Adrenal gland (tissue), 12 donors: ENCODE results near the gene ABHD4. TPM values are rescaled to one million over a fixed set of nuclear protein-coding genes. Genes with fewer than 3 reads are reported as not detected.
"Not testable (repeated sequence)": the region's sequence is repeated elsewhere in the genome, so short reads cannot be mapped to it uniquely, and the experiment has no call there.

Source experiments
- DNase-seq, 7 donors: peaks; one replicate each; pipeline ENCODE4 v3.0.0-alpha.2; 2019 to 2020
- H3K27ac ChIP-seq, 5 donors: fragments of 200-600 bp; sonication (generic) in 4 of 5; 1 replicate in 3 of 5; 2 replicates in 2 of 5; pipeline versions ENCODE4 v1.5.1 to v1.8.0; 2016 to 2020; ENCODE audit warnings: mild to moderate bottlenecking in 1 of 5
- H3K27me3 ChIP-seq: fragments of 200-600 bp; 2 replicates; pipeline ENCODE4 v1.8.0; 2021
- H3K36me3 ChIP-seq, 2 donors: fragments of 200-600 bp; replicated peaks in 1 of 2; 1 replicate in 1 of 2; 2 replicates in 1 of 2; pipeline versions ENCODE4 v1.5.1 to v1.8.0; 2018 to 2022
- H3K4me1 ChIP-seq, 2 donors: fragments of 200-600 bp; replicated peaks in 1 of 2; 1 replicate in 1 of 2; 2 replicates in 1 of 2; pipeline versions ENCODE4 v1.5.1 to v1.8.0; 2018 to 2021
- H3K4me3 ChIP-seq, 4 donors: fragments of 200-600 bp; sonication (generic) in 3 of 4; one replicate each; pipeline ENCODE4 v1.5.1; 2016 to 2018
- H3K9me3 ChIP-seq, 3 donors: fragments of 200-600 bp; sonication (generic) in 1 of 3; replicated peaks in 1 of 3; 1 replicate in 2 of 3; 2 replicates in 1 of 3; pipeline versions ENCODE4 v1.5.1 to v1.8.0; 2016 to 2021
- CTCF ChIP-seq, 6 experiments: fragments of 450-650 bp in 4 of 6; fragments of 200-600 bp in 2 of 6; sonication (generic) in 1 of 6; IDR thresholded peaks; 1 replicate in 5 of 6; 2 replicates in 1 of 6; pipeline versions ENCODE4 v1.5.1 to v1.8.0; 2016 to 2021; ENCODE audit warnings: antibody characterized with exemption in 6 of 6, mild to moderate bottlenecking in 2 of 6, moderate library complexity in 1 of 6
- POLR2A ChIP-seq, 2 donors: fragments of 450-650 bp; IDR thresholded peaks; one replicate each; pipeline ENCODE4 v1.6.1; 2017; ENCODE audit warnings: antibody characterized with exemption in 2 of 2, mild to moderate bottlenecking in 2 of 2, moderate library complexity in 1 of 2
- WGBS, 4 donors: extraction: QIAGEN DNeasy Blood & Tissue Kit in 2 of 4; methylation state at CpG; one replicate each; pipeline versions ENCODE4 v1.1.5 to v1.1.7; 2013 to 2017; 5-methylcytosine and 5-hydroxymethylcytosine counted together
- intact Hi-C, 2 donors: fragments of 100-400 bp; cut with DNase I; formaldehyde crosslinking; loops; one replicate each; pipeline versions ENCODE4 v1.14.1 to v1.15.0; 2022 to 2023
- polyA plus RNA-seq, 3 donors: library from polyadenylated mRNA; stranded (reverse); fragments of 200-250 nt in 2 of 3; fragments of 350-450 nt in 1 of 3; fragmentation: Illumina TruSeq in 1 of 3; extraction: RNeasy Lipid Tissue Mini Kit (QIAGEN cat#74804) in 1 of 3; gene quantifications; one replicate each; pipeline ENCODE4 v1.2.3, GENCODE V29; 2013 to 2014
- total RNA-seq, 9 donors: library from RNA; depleted of rRNA in 4 of 9; stranded (reverse); fragments of >200 nt in 4 of 9; fragments of 120-200 nt in 1 of 9; fragmentation: NEBNext Ultra II Directional in 1 of 9; extraction: Animal tissue kit (Norgen Biotek cat#: 25700) in 1 of 9; gene quantifications; one replicate each; pipeline versions ENCODE4 v1.1.0 to v1.2.4, GENCODE V29; 2013 to 2023
- donor health status: healthy with polysubstance abuse.
- donor health status: Bipolar disorder and iron deficiency.
- donor health status: DM: yes; HTN: yes; CAD: no.
- donor health status: DM: no; HTN: no; CAD: no.
- donor health status: DM: no; HTN: no; CAD: no.
- donor health status: DM: yes; HTN: yes; CAD: no.

ABHD4 gene
- total and polyA plus RNA-seq, 12 donors: 21.4 to 93.4 (median 43.5) TPM

- intact Hi-C loops: loop anchor here (5.0 to 10.0 kb wide), 3 partner anchors 101 to 299 kb away; partner anchors contain the start of gene MRPL52 (in 1 of the 2)
- DNase-seq: no peak
- H3K9me3 ChIP-seq: no peaks in the 10 kb centered on the region
- H3K27ac ChIP-seq: no peak overlapping the region
- H3K4me3 ChIP-seq: no peak overlapping the region
- TF ChIP-seq CTCF (IDR thresholded peaks at IDR 0.05) (no peak), POLR2A (IDR thresholded peaks at IDR 0.05) (no peak)
- 81 to 90% (median 86%) methylated on average over 5 of the region's 5 CpGs for WGBS, 4 donors
- H3K4me1 ChIP-seq: peaks cover 0 to 25% of the 10 kb centered on the region in 2 donors
- no peaks in the 10 kb centered on the region for H3K36me3 ChIP-seq
- no peaks in the 10 kb centered on the region for H3K27me3 ChIP-seq
These were observed 44.7 kb upstream of the ABHD4 start for GRCh38 chr14:22553445-22553844.

GRCh38 chr14:22553861-22554497 is 44.1 kb upstream of the ABHD4 start:
- not testable (repeated sequence) for H3K9me3 ChIP-seq, H3K36me3 ChIP-seq, H3K27me3 ChIP-seq, H3K27ac ChIP-seq, H3K4me3 ChIP-seq, DNase-seq
- 86 to 93% (median 91%) methylated on average over 1 to 11 of the region's 14 CpGs for WGBS, 4 donors
- peaks cover 0 to 25% of the 10 kb centered on the region in 2 donors for H3K4me1 ChIP-seq
- intact Hi-C loops: loop anchor here (5.0 to 10.0 kb wide), 3 partner anchors 101 to 298 kb away; partner anchors contain the start of gene MRPL52 (in 1 of the 2)

- no peak for DNase-seq
- Histone ChIP-seq H3K4me3 (no peak overlapping the region), H3K4me1 (peaks cover 0 to 25% of the 10 kb centered on the region in 2 donors), H3K27me3 (no peaks in the 10 kb centered on the region), H3K36me3 (no peaks in the 10 kb centered on the region), H3K9me3 (no peaks in the 10 kb centered on the region), H3K27ac (no peak overlapping the region)
- 73 to 86% (median 83%) methylated on average over 14 to 15 of the region's 15 CpGs for WGBS, 4 donors
- TF ChIP-seq POLR2A (IDR thresholded peaks at IDR 0.05) (no peak), CTCF (IDR thresholded peaks at IDR 0.05) (no peak)
- intact Hi-C loops: loop anchor here (5.0 to 10.0 kb wide), 5 partner anchors 98 to 298 kb away; partner anchors contain the start of genes MRPL52 (in 1 of the 2) and SLC7A7 (in 1 of the 2)
These were observed 43.4 kb upstream of the ABHD4 start for GRCh38 chr14:22554498-22555383.

- H3K4me3 ChIP-seq: no peak overlapping the region
- DNase-seq: no peak
- intact Hi-C loops: loop anchor here (5.0 to 10.0 kb wide), 4 partner anchors 97 to 269 kb away; partner anchors contain the start of genes MRPL52 (in 1 of the 2) and SLC7A7 (in 1 of the 2)
- H3K4me1 ChIP-seq: peaks cover 0 to 25% of the 10 kb centered on the region in 2 donors
- no peaks in the 10 kb centered on the region for H3K36me3 ChIP-seq
- H3K27me3 ChIP-seq: no peaks in the 10 kb centered on the region
- TF ChIP-seq CTCF (IDR thresholded peaks at IDR 0.05) (no peak), POLR2A (IDR thresholded peaks at IDR 0.05) (no peak)
- no peaks in the 10 kb centered on the region for H3K9me3 ChIP-seq
- WGBS, 4 donors: 71 to 91% (median 84%) methylated on average over 4 of the region's 4 CpGs
- no peak overlapping the region for H3K27ac ChIP-seq
These were observed 42.6 kb upstream of the ABHD4 start for GRCh38 chr14:22555384-22556011.
